Measurements from ENCODE around the gene SMTNL1.

SMTNL1 gene

GRCh38 chr11:57584341-57584740 is 46.9 kb downstream of the SMTNL1 start:
- Histone ChIP-seq H3F3A (ENCODE audit: low read depth) (no peaks in the 10 kb centered on the region), H3K4me1 (ENCODE audit: insufficient read depth, low read length, poor library complexity, severe bottlenecking) (peaks cover 16% of the 10 kb centered on the region), H3K36me3 (ENCODE audit: insufficient read depth, low read length) (no peaks in the 10 kb centered on the region), H2AFZ (ENCODE audit: low read length) (0 out of 2 replicates have a peak overlapping the region, but pooled peaks have one; percentile 22), H3K27me3 (ENCODE audit: insufficient read depth, low read length, poor library complexity, severe bottlenecking) (no peaks in the 10 kb centered on the region), H3K9ac (ENCODE audit: low read depth, low read length, poor library complexity, severe bottlenecking) (no peak overlapping the region), H3K9me3 (ENCODE audit: insufficient read depth, low read depth, low read length) (peaks cover 3% of the 10 kb centered on the region; the same call in 1 of the 2 replicates), H3K79me2 (ENCODE audit: insufficient read depth, low read length) (no peaks in the 10 kb centered on the region), H4K20me1 (ENCODE audit: insufficient read depth, low read length, poor library complexity, severe bottlenecking) (no peaks in the 10 kb centered on the region), H3K4me3 (ENCODE audit: low read length, poor library complexity, severe bottlenecking) (no peak overlapping the region), H3K9me2 (replicated peaks; ENCODE audit: low read depth, low read length) (no peaks in the 10 kb centered on the region), H3K4me2 (ENCODE audit: low read depth, low read length, poor library complexity, severe bottlenecking) (no peak overlapping the region)
- no peak for TF ChIP-seq CTCF (conservative IDR thresholded peaks at IDR 0.05; ENCODE audit: low read length)
- TF ChIP-seq EZH2phosphoT487 (IDR thresholded peaks at IDR 0.05; ENCODE audit: borderline replicate concordance): no peak

GRCh38 chr11:57585301-57585700 is 47.9 kb downstream of the SMTNL1 start:
- Histone ChIP-seq H3K9ac (ENCODE audit: low read depth, low read length, poor library complexity, severe bottlenecking) (no peak overlapping the region), H3K9me2 (replicated peaks; ENCODE audit: low read depth, low read length) (no peaks in the 10 kb centered on the region), H3K9me3 (ENCODE audit: insufficient read depth, low read depth, low read length) (peaks cover 3% of the 10 kb centered on the region; the same call in 1 of the 2 replicates), H2AFZ (ENCODE audit: low read length) (peak overlapping the region; percentile 22; the same call in 1 of the 2 replicates), H3K4me3 (ENCODE audit: low read length, poor library complexity, severe bottlenecking) (peak overlapping the region; percentile 28), H3K79me2 (ENCODE audit: insufficient read depth, low read length) (no peaks in the 10 kb centered on the region), H3K36me3 (ENCODE audit: insufficient read depth, low read length) (no peaks in the 10 kb centered on the region), H3F3A (ENCODE audit: low read depth) (no peaks in the 10 kb centered on the region), H3K27me3 (ENCODE audit: insufficient read depth, low read length, poor library complexity, severe bottlenecking) (no peaks in the 10 kb centered on the region), H4K20me1 (ENCODE audit: insufficient read depth, low read length, poor library complexity, severe bottlenecking) (no peaks in the 10 kb centered on the region), H3K4me1 (ENCODE audit: insufficient read depth, low read length, poor library complexity, severe bottlenecking) (peaks cover 16% of the 10 kb centered on the region), H3K4me2 (ENCODE audit: low read depth, low read length, poor library complexity, severe bottlenecking) (peak overlapping the region; percentile 52)
- TF ChIP-seq CTCF (conservative IDR thresholded peaks at IDR 0.05; ENCODE audit: low read length) (no peak), EZH2phosphoT487 (IDR thresholded peaks at IDR 0.05; ENCODE audit: borderline replicate concordance) (no peak)

GRCh38 chr11:57586711-57587245 is 49.4 kb downstream of the SMTNL1 start:
- Histone ChIP-seq H3K9ac (ENCODE audit: low read depth, low read length, poor library complexity, severe bottlenecking) (no peak overlapping the region), H3K9me2 (replicated peaks; ENCODE audit: low read depth, low read length) (no peaks in the 10 kb centered on the region), H3K27me3 (ENCODE audit: insufficient read depth, low read length, poor library complexity, severe bottlenecking) (no peaks in the 10 kb centered on the region), H3K9me3 (ENCODE audit: insufficient read depth, low read depth, low read length) (peaks cover 3% of the 10 kb centered on the region; the same call in 1 of the 2 replicates), H3K4me3 (ENCODE audit: low read length, poor library complexity, severe bottlenecking) (no peak overlapping the region), H3K4me1 (ENCODE audit: insufficient read depth, low read length, poor library complexity, severe bottlenecking) (peaks cover 16% of the 10 kb centered on the region), H2AFZ (ENCODE audit: low read length) (no peak overlapping the region), H3F3A (ENCODE audit: low read depth) (no peaks in the 10 kb centered on the region), H3K4me2 (ENCODE audit: low read depth, low read length, poor library complexity, severe bottlenecking) (no peak overlapping the region), H3K79me2 (ENCODE audit: insufficient read depth, low read length) (no peaks in the 10 kb centered on the region), H4K20me1 (ENCODE audit: insufficient read depth, low read length, poor library complexity, severe bottlenecking) (no peaks in the 10 kb centered on the region), H3K36me3 (ENCODE audit: insufficient read depth, low read length) (no peaks in the 10 kb centered on the region)
- TF ChIP-seq EZH2phosphoT487 (IDR thresholded peaks at IDR 0.05; ENCODE audit: borderline replicate concordance): no peak
- TF ChIP-seq CTCF (conservative IDR thresholded peaks at IDR 0.05; ENCODE audit: low read length): no peak
